OCI-LY3 (cell line): ENCODE data around the gene AGBL4.

ENCODE experiments used
- CTCF ChIP-seq: fragments of 200-600, 300-600 bp; sonication (generic); IDR thresholded peaks from 2 replicates; pipeline ENCODE4 v1.5.1; 2014; ENCODE audit warnings: antibody characterized with exemption, low read length, low read depth
- EZH2phosphoT487 ChIP-seq: fragments of 200-600 bp; shearing (Covaris generic); IDR thresholded peaks from 2 replicates; pipeline ENCODE4 v1.6.1; 2018; ENCODE audit warnings: antibody characterized with exemption, mixed run types, low read depth

- TF ChIP-seq CTCF: no peak
- TF ChIP-seq EZH2phosphoT487: no peak
Measured at GRCh38 chr1:48775831-48776392, 1247.8 kb downstream of the AGBL4 start.
